ENCODE measurements around the gene CRYZL1. TPM values are rescaled to one million over a fixed set of nuclear protein-coding genes. Genes with fewer than 3 reads are reported as not detected.
A peak's percentile ranks its signal among the peaks of the same experiment; 100 is the strongest.

CRYZL1 gene
- total RNA-seq, 2 experiments from 2014 or later, result 33.6 to 39.3 TPM

DNA sequence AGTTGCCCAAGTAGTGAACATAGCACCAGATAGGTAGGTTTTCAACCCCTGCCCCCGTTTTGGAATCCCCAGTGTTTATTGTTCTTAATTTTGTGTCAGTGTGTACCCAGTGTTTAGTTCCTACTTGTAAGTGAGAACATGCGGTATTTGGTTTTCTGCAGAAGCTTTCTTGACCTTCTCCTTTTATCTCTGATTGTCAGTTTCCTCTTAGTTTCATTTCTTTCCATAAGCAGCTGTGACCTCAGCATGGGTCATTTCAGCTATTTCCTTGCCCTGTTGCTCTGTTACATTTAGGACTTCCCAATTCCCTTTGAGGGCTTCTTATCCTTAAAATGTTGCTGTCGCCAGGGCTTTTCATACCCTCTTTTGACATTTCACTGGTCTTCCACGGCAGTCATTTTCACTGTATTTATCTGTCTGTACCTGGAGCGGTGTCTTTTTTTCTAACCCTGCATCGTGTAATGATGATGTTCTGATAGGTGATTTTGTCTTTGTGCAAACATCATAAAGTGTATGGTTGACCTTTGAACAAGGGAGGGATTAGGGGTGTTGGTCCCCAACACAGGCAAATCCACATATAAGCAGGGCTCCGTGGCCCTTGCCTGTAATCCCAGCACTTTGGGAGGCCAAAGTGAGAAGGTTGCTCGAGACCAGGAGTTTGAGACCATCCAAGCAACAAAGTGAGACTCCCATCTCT lies 15.7 kb upstream of the CRYZL1 start:
- H3K27me3 Mint-ChIP-seq, result peaks cover 2% of the 10 kb centered on the region
- ChIA-PET CTCF (no interaction called here), POLR2A (no interaction called here)
- no peaks in the 10 kb centered on the region for H3K4me1 Mint-ChIP-seq
- H3K27ac Mint-ChIP-seq, result no peak overlapping the region
- H3K4me3 Mint-ChIP-seq, result no peak overlapping the region
- no peak for DNase-seq
- H3K9me3 Mint-ChIP-seq, result no peaks in the 10 kb centered on the region
- no peaks in the 10 kb centered on the region for H3K36me3 Mint-ChIP-seq (ENCODE audit: low read depth)

DNA sequence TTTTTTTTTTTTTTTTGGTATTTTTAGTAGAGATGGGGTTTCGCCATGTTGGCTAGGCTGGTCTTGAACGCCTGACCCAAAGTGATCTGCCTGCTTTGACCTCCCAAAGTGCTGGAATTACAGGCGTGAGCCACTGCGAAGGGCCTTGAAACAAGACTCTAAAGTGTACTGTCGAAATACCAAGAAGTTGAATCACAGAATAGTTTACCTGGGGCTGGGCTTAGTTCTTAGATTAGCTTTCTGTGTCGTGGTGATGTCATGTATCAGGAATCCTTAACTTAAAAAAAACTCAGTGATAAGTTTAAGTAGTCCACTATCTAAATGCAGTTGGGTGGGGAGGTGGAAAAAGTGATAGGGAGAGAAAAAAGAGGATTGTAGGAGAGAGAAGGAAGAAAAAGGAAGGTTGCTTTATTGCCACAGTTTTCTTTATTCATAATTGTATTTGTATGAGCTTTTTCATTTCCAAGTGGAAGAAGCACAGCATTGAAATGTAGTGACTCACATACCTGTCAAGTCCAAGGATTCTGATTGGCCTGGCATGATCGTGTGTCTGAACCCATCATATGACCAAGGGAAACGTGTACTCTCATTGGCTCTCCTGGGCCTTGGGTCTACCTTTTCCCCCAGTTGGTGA lies 14.2 kb upstream of the CRYZL1 start:
- H3K36me3 Mint-ChIP-seq (ENCODE audit: low read depth), result no peaks in the 10 kb centered on the region
- CTCF ChIA-PET, result no interaction called here
- H3K4me3 Mint-ChIP-seq, result no peak overlapping the region
- H3K9me3 Mint-ChIP-seq, result no peaks in the 10 kb centered on the region
- H3K4me1 Mint-ChIP-seq, result no peaks in the 10 kb centered on the region
- peaks cover 2% of the 10 kb centered on the region for H3K27me3 Mint-ChIP-seq
- POLR2A ChIA-PET, result no interaction called here
- no peak for DNase-seq
- no peak overlapping the region for H3K27ac Mint-ChIP-seq

DNA sequence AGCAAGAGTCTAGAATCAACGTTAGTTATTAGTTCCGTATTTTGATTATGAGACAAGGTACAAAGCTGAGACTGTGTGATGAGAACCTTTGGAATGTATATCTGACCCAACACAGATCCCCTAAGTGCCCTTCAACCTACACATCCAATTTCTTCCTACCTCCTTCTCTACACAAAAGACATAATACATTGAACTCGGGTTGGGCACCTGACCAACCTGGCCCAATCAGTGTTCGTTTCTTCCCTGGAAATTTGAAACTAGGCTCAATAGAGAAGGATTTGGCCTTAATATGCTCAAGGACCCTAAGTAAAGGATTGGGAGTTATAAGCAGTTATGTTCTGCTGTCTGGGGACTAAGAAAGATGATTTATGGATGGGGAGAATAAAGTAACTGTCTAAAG lies 12.9 kb upstream of the CRYZL1 start:
- no peaks in the 10 kb centered on the region for H3K36me3 Mint-ChIP-seq (ENCODE audit: low read depth)
- no peak overlapping the region for H3K4me3 Mint-ChIP-seq
- POLR2A ChIA-PET, result no interaction called here
- CTCF ChIA-PET, result no interaction called here
- no peak for DNase-seq
- H3K27me3 Mint-ChIP-seq, result peaks cover 3% of the 10 kb centered on the region
- no peak overlapping the region for H3K27ac Mint-ChIP-seq
- no peaks in the 10 kb centered on the region for H3K9me3 Mint-ChIP-seq
- no peaks in the 10 kb centered on the region for H3K4me1 Mint-ChIP-seq

DNA sequence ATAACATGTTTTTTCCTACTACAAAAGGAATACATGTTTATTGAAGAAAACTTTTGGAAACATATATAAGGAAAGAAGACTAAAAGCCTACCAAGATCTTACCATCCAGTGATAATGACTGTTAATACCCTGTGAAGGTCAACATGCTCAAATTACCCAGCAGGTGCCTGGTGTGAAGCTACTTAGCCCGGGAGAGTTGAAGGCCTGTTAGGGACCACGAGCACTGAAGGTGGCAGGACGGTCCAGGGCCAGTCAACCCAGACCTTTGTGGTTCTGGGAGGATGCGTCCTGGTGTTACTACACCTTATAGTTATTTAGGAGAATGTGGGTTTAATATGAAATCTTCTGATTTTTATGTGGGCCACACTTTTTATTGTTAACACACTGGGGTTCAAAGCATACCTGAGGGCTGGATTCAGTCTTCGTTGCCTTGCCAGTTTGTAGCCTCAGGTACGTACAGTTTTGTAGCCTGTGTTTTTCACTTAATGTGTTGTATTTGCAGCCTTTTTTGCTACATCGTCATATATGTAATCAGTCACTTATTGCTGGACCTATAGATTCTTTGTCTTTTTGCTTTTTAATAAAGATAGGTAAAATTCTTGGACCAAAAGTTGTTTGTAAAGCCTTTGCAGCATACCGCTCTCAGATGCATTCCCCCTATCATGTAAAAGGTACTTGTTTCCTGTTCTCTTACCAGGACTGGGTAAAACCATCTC lies 10.6 kb upstream of the CRYZL1 start:
- ChIA-PET POLR2A (no interaction called here), CTCF (interaction anchor here (1.0 kb wide), 1 partner anchor 47 kb away, joined by 3 read pairs; no protein-coding TSS in a partner anchor)
- no peak overlapping the region for H3K27ac Mint-ChIP-seq
- peaks cover 4% of the 10 kb centered on the region for H3K27me3 Mint-ChIP-seq
- H3K4me1 Mint-ChIP-seq, result no peaks in the 10 kb centered on the region
- no peak for DNase-seq
- no peaks in the 10 kb centered on the region for H3K36me3 Mint-ChIP-seq (ENCODE audit: low read depth)
- no peaks in the 10 kb centered on the region for H3K9me3 Mint-ChIP-seq
- H3K4me3 Mint-ChIP-seq, result no peak overlapping the region

DNA sequence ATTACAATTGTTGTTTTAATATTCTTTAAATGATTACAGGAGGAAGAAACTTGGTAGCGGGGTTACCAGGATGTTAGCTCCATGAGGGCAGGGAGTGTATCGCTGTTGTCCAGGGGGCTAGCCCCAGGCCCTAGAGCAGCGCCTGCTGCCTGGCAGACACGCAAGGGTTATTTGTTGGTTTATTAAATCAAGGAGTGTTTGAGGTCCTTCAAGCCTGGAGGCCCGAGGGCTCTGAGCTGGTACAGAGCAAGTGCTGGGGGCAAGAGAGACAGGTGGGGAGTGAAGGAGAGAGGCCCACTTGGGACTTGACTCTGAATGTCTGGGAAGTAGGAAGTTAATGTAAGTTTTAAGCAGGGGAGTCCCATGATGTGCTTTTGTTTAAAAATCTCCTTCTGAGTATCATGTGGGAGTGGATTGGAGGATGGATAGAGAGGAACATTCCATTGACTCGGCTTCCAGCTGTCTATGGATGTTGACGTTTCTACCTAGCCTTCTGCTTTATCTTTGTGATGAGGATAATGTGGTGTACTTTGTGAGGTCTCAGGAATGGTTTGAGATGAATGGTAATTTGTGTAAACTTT lies 9.5 kb upstream of the CRYZL1 start:
- H3K9me3 Mint-ChIP-seq, result no peaks in the 10 kb centered on the region
- ChIA-PET POLR2A (no interaction called here), CTCF (no interaction called here)
- H3K27me3 Mint-ChIP-seq, result peaks cover 4% of the 10 kb centered on the region
- H3K36me3 Mint-ChIP-seq (ENCODE audit: low read depth), result no peaks in the 10 kb centered on the region
- no peaks in the 10 kb centered on the region for H3K4me1 Mint-ChIP-seq
- no peak overlapping the region for H3K27ac Mint-ChIP-seq
- no peak for DNase-seq
- no peak overlapping the region for H3K4me3 Mint-ChIP-seq

DNA sequence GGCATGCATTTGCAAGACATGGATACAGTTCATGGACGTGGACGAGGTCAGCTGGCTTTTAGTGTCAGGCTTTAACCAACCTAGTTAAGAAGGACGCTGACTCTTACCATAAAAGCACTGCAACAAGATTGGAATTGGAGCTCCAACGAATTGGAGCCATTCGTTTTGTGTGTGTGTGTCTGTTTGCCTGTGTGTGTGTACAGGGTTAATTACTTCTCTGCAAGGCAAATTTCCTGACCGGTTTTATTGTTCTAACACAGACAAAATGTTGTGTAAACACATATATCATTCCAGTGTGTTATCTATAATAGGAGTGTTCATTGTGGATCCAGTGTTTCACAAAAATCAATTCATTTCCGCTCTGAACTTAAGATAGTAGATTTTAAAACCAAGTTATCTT lies 8.7 kb upstream of the CRYZL1 start:
- Mint-ChIP-seq H3K4me3 (no peak overlapping the region), H3K27me3 (peaks cover 4% of the 10 kb centered on the region), H3K36me3 (ENCODE audit: low read depth) (no peaks in the 10 kb centered on the region), H3K27ac (no peak overlapping the region), H3K4me1 (no peaks in the 10 kb centered on the region), H3K9me3 (no peaks in the 10 kb centered on the region)
- no peak for DNase-seq
- CTCF ChIA-PET, result no interaction called here
- POLR2A ChIA-PET, result no interaction called here

DNA sequence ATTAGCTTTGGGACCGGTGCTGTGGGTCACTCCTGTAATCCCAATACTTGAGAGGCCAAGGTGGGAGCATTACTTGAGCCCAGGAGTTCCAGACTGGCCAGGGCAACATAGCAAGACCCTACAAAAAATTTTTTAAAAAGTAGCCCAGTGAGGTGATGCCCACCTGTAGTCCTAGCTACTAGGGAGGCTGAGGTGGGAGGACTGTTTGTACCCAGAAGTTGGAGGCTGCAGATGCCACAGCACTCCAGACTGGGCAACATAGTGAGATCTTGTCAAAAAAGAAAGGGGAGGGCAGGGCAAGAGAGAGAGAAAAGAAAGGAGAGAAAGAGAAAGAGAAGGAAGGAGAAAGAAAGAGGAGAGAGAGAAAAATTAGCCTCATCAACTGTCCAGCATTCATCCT lies 7.0 kb upstream of the CRYZL1 start:
- CTCF ChIA-PET, result no interaction called here
- H3K27ac Mint-ChIP-seq, result no peak overlapping the region
- DNase-seq, result no peak

DNA sequence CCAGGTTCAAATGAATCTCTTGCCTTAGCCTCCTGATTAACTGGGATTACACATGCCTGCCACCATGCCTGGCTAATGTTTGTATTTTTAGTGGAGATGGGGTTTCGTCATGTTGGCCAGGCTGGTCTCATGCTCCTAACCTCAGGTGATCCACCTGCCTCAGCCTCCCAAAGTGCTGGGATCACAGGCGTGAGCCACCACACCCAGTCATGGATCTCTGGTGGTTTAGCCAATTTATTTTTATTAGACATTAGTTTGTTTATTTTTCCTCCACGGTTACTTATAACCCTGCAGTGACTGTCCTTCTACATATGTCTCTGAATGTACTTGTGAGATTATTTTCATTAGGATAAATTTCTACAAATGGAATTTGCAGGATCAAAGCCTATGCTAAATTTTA lies 6.0 kb upstream of the CRYZL1 start:
- Mint-ChIP-seq H3K27me3 (peaks cover 24% of the 10 kb centered on the region), H3K27ac (no peak overlapping the region), H3K9me3 (no peaks in the 10 kb centered on the region), H3K36me3 (ENCODE audit: low read depth) (no peaks in the 10 kb centered on the region), H3K4me1 (peaks cover 8% of the 10 kb centered on the region), H3K4me3 (no peak overlapping the region)
- ChIA-PET CTCF (no interaction called here), POLR2A (no interaction called here)
- DNase-seq, result no peak

More for the DNA sequence above, 7.0 kb upstream of the CRYZL1 start:
- POLR2A ChIA-PET, result no interaction called here
- Mint-ChIP-seq H3K4me3 (no peak overlapping the region), H3K27me3 (peaks cover 21% of the 10 kb centered on the region), H3K36me3 (ENCODE audit: low read depth) (no peaks in the 10 kb centered on the region), H3K4me1 (peaks cover 3% of the 10 kb centered on the region), H3K9me3 (no peaks in the 10 kb centered on the region)

DNA sequence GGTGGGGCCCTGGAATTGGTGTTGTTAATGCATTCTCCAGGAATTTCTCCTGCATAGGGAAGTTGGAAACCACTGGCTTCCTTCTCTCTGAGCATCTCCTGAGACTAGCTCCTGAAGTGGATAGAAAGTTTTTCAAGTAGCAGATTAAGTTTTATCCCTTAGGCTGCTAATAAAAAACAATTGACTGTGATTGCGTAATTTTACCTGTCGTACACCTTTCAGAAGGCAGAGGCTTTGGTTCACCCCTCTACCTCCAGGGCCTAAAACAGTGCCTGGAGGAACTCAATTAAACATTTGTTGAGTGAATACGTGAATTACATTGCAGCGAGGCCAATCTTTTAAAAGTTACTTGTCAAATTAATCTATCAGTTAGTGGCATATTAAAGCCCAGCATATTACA lies 4.2 kb upstream of the CRYZL1 start:
- H3K4me1 Mint-ChIP-seq, result peaks cover 14% of the 10 kb centered on the region
- no peaks in the 10 kb centered on the region for H3K36me3 Mint-ChIP-seq (ENCODE audit: low read depth)
- H3K27ac Mint-ChIP-seq, result no peak overlapping the region
- H3K9me3 Mint-ChIP-seq, result no peaks in the 10 kb centered on the region
- DNase-seq, result no peak
- H3K27me3 Mint-ChIP-seq, result peaks cover 27% of the 10 kb centered on the region
- H3K4me3 Mint-ChIP-seq, result no peak overlapping the region
- ChIA-PET POLR2A (no interaction called here), CTCF (no interaction called here)

DNA sequence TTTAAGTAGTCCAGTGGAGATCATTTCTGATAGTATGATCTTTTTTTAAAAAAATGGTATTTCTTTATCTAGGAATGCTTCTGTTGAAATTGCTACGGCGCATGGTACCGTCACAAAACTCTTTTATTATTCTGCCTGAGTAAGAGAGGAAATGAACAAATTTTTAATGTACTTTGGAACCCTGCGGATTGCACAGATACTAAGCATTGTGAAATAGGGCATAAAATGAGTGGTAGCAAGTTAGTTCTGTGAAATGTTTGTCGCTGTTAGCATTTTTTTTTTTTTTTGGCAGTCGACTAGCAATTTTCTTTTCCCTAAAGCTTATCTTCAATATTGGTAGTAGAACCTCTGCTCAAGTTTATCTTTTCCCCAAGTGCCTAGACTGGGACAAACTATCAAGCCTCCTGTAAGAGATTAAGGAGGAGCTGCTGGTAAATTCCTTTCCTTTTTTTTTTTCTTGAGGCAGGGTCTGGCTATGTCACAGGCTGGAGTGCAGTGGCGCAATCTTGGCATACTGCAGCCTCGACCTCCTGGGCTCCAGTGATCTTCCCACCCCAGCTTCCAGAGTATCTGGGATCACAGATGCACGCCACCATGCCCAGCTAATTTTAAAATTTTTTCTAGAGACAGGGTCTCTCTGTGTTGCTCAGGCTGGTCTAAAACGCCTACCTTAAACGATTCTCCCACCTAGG lies 3.0 kb upstream of the CRYZL1 start:
- no peak overlapping the region for H3K27ac Mint-ChIP-seq
- H3K9me3 Mint-ChIP-seq, result no peaks in the 10 kb centered on the region
- H3K27me3 Mint-ChIP-seq, result peaks cover 27% of the 10 kb centered on the region
- no peak for DNase-seq
- H3K4me3 Mint-ChIP-seq, result no peak overlapping the region
- no peaks in the 10 kb centered on the region for H3K36me3 Mint-ChIP-seq (ENCODE audit: low read depth)
- ChIA-PET POLR2A (interaction anchor here (0.6 kb wide), 1 partner anchor 59 kb away, joined by 3 read pairs; no protein-coding TSS in a partner anchor), CTCF (no interaction called here)
- H3K4me1 Mint-ChIP-seq, result peaks cover 21% of the 10 kb centered on the region

DNA sequence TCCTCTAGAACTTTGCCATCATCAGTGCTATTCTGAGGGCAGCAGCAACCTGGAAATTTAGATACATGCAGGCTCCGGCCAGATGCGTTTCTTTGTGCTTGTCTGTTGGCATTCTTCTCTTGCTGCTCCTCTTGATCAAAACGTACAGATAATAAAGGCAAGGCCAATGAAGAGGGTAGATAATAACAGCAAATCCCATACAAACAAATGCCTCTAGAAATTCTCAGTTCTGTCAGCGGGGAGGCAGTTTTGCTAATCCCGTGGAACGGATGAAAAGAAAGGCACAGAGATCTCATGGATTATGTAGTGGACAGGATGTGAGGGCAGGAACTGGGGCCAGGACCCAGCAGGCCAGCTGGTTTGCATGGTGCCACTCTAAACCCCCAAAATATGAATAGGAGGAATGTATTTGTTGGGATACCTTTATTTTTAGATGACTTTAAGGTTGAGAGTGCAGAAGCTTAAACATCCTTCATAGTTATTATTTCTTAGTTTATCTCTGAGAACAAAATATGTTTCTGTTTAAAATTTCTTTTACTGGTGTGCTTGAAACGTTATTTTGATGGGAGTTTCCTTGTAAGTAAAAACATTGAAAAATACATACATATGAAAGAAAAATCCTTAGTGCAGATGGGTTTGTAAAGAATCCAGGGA lies 2.2 kb upstream of the CRYZL1 start:
- Mint-ChIP-seq H3K9me3 (no peaks in the 10 kb centered on the region), H3K4me1 (peaks cover 21% of the 10 kb centered on the region), H3K36me3 (ENCODE audit: low read depth) (no peaks in the 10 kb centered on the region), H3K27me3 (peaks cover 25% of the 10 kb centered on the region), H3K27ac (no peak overlapping the region), H3K4me3 (peak overlapping the region; percentile 75)
- DNase-seq, result no peak
- ChIA-PET POLR2A (no interaction called here), CTCF (no interaction called here)

DNA sequence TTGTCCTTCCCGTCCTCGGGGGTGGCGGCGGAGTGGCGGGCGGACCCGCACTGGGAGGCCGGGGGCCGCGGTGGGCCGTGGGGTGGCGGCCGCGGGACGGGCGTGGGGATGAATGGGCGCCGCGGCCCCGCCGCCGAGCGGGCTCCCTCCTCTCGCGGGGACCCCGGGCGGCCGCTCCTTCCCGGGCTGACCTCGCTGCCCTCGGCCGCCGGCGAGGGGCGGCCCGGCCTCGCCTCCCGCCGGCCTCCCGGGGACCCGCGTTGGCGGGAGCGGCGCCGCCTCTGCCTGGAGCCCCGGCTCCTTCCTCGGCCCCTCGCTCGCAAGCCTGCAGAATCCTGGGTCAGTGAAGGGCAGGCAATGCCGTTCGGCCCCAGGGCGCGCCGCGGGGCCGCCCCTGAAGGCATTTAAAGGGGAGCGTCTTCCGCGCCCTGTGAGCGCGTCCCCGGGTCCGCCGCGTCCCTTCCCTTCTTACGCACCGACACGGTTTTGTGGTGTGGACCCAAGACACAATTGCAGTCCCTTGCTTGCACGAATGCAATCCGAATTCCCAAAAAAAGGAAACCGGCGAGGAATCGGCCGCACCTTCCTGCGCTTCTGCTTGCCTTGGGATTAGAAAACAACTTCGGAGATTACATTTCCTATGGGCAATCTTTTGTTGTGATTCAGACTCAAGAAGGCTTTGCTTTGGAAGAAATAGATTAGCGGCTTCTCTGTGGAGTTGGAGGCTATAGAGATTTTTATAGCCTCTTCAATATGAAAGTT lies 1.5 kb upstream of the CRYZL1 start:
- Mint-ChIP-seq H3K27ac (no peak overlapping the region), H3K27me3 (peaks cover 25% of the 10 kb centered on the region), H3K4me3 (peak overlapping the region; percentile 75), H3K36me3 (ENCODE audit: low read depth) (no peaks in the 10 kb centered on the region), H3K9me3 (no peaks in the 10 kb centered on the region), H3K4me1 (peaks cover 23% of the 10 kb centered on the region)
- ChIA-PET CTCF (no interaction called here), POLR2A (no interaction called here)
- peak; percentile 20 for DNase-seq
